OCI-LY1 (cell line): Measurements from ENCODE around the gene C2orf74.

Source experiments
- H2AFZ ChIP-seq: fragments of 200-600 bp; sonication (generic), shearing (Covaris generic); 2 replicates; pipeline ENCODE4 v1.6.0; 2014; ENCODE audit warnings: antibody characterized with exemption, mild to moderate bottlenecking, low read length
- H3F3A ChIP-seq: fragments of 200-600 bp; sonication (generic), shearing (Covaris generic); 2 replicates; pipeline ENCODE4 v1.6.0; 2014; ENCODE audit warnings: mild to moderate bottlenecking, antibody characterized with exemption, low read length, moderate library complexity; ENCODE audit not compliant: insufficient read depth
- H3K27ac ChIP-seq: fragments of 200-600 bp; sonication (generic); 2 replicates; pipeline ENCODE4 v1.5.1; 2014; ENCODE audit warnings: low read length, mixed run types, mild to moderate bottlenecking, low read depth; ENCODE audit not compliant: poor library complexity, severe bottlenecking
- H3K27me3 ChIP-seq: fragments of 200-600 bp; sonication (generic); 2 replicates; pipeline ENCODE4 v1.6.0; 2014; ENCODE audit warnings: antibody characterized with exemption, mild to moderate bottlenecking, low read length, moderate library complexity; ENCODE audit not compliant: insufficient read depth
- H3K36me3 ChIP-seq: fragments of 200-600 bp; sonication (generic); 2 replicates; pipeline ENCODE4 v1.6.1; 2014; ENCODE audit warnings: mild to moderate bottlenecking, antibody characterized with exemption, low read length, moderate library complexity, mixed read lengths; ENCODE audit not compliant: insufficient read depth
- H3K4me1 ChIP-seq: fragments of 200-600 bp; sonication (generic); 2 replicates; pipeline ENCODE4 v1.5.1; 2014; ENCODE audit warnings: mild to moderate bottlenecking, low read length, moderate library complexity; ENCODE audit not compliant: insufficient read depth, severe bottlenecking
- H3K4me2 ChIP-seq: fragments of 200-600 bp; sonication (generic), shearing (Covaris generic); 2 replicates; pipeline ENCODE4 v1.6.1; 2014; ENCODE audit warnings: low read length
- H3K4me3 ChIP-seq: fragments of 200-600 bp; sonication (generic); 2 replicates; pipeline ENCODE4 v1.5.1; 2014; ENCODE audit warnings: low read length, low read depth, mild to moderate bottlenecking, mixed read lengths; ENCODE audit not compliant: poor library complexity, severe bottlenecking
- H3K79me2 ChIP-seq: fragments of 200-600 bp; shearing (Covaris generic); 2 replicates; pipeline ENCODE4 v1.6.1; 2016; ENCODE audit warnings: mixed run types, low read length, mixed read lengths; ENCODE audit not compliant: insufficient read depth
- H3K9ac ChIP-seq: fragments of 200-600 bp; sonication (generic), shearing (Covaris generic); 2 replicates; pipeline ENCODE4 v1.6.1; 2014; ENCODE audit warnings: mild to moderate bottlenecking, low read length, mixed read lengths
- H3K9me2 ChIP-seq: fragments of 200-600 bp; sonication (generic), shearing (Covaris generic); 2 replicates; pipeline ENCODE4 v1.6.1; 2014; ENCODE audit warnings: low read depth, mild to moderate bottlenecking, low read length, mixed read lengths
- H3K9me3 ChIP-seq: fragments of 200-600 bp; shearing (Covaris generic); 2 replicates; pipeline ENCODE4 v1.6.1; 2014; ENCODE audit warnings: low read length, mixed read lengths
- H4K20me1 ChIP-seq: fragments of 200-600 bp; sonication (generic), shearing (Covaris generic); 2 replicates; pipeline ENCODE4 v1.6.0; 2016; ENCODE audit warnings: mild to moderate bottlenecking, low read length; ENCODE audit not compliant: insufficient read depth
- EZH2 ChIP-seq: fragments of 200-600 bp; sonication (generic), shearing (Covaris generic); IDR thresholded peaks from 2 replicates; pipeline ENCODE4 v1.8.0; 2017; ENCODE audit warnings: borderline replicate concordance, mixed run types, mild to moderate bottlenecking, antibody characterized with exemption, low read length, moderate library complexity, mixed read lengths
- TF ChIP-seq, protein P1 (sequence below): fragments of 200-600 bp; sonication (generic), shearing (Covaris generic); IDR thresholded peaks from 2 replicates; pipeline ENCODE4 v1.5.1; 2017; ENCODE audit warnings: mild to moderate bottlenecking, antibody characterized with exemption, low read length, moderate library complexity, mixed read lengths

Gene C2orf74

DNA sequence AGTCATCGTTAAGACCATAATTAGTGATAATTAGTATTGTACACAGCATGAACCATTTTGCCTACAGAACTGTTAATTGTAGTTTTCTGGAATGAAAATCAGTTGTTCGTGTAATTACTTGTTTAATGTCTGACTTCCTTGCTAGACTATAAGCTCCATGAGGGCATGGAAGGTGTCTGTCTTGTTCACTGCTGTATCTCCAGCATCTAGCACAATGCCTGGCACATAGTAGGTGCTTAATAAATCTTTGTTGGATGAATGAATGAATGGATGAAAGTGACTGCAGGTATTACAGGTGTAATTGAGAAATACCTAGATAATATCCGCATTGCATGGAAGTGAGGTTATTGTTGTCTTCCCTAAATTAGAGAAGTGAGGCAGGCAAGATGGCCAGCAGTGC, 21.8 kb downstream of the C2orf74 start:
- Histone ChIP-seq H3K9me2 (no peaks in the 10 kb centered on the region), H4K20me1 (no peaks in the 10 kb centered on the region), H3K4me1 (peaks cover 30% of the 10 kb centered on the region), H3K27me3 (no peaks in the 10 kb centered on the region), H3K36me3 (peaks cover 95% of the 10 kb centered on the region), H3F3A (no peaks in the 10 kb centered on the region), H3K4me3 (no peak overlapping the region), H3K79me2 (no peaks in the 10 kb centered on the region), H3K4me2 (no peak overlapping the region), H3K27ac (no peak overlapping the region), H2AFZ (no peak overlapping the region), H3K9ac (no peak overlapping the region), H3K9me3 (no peaks in the 10 kb centered on the region)
- TF ChIP-seq EZH2 = no peak
- TF ChIP-seq, protein P1, sequence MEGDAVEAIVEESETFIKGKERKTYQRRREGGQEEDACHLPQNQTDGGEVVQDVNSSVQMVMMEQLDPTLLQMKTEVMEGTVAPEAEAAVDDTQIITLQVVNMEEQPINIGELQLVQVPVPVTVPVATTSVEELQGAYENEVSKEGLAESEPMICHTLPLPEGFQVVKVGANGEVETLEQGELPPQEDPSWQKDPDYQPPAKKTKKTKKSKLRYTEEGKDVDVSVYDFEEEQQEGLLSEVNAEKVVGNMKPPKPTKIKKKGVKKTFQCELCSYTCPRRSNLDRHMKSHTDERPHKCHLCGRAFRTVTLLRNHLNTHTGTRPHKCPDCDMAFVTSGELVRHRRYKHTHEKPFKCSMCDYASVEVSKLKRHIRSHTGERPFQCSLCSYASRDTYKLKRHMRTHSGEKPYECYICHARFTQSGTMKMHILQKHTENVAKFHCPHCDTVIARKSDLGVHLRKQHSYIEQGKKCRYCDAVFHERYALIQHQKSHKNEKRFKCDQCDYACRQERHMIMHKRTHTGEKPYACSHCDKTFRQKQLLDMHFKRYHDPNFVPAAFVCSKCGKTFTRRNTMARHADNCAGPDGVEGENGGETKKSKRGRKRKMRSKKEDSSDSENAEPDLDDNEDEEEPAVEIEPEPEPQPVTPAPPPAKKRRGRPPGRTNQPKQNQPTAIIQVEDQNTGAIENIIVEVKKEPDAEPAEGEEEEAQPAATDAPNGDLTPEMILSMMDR = no peak

DNA sequence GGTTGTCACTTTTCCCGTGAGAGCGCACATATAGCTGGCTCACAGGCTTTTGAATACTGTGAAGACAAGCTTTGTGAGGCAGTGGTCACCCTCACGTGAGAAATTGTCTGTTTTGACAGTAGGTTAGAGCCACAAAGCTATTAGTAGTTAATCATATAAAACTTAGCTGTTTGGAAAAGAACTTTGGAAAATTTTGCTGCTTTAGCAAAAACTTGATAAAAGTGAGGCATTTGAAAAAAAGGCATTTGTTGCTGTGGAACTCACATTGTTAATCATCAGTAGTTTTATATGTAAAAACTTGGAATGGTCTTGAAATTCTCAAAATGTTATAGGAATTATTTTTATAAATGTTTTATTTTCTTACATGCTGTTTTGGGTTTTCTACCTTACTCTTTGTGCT, 22.3 kb downstream of the C2orf74 start:
- H3K9me3 ChIP-seq = no peaks in the 10 kb centered on the region
- no peaks in the 10 kb centered on the region for H3F3A ChIP-seq

DNA sequence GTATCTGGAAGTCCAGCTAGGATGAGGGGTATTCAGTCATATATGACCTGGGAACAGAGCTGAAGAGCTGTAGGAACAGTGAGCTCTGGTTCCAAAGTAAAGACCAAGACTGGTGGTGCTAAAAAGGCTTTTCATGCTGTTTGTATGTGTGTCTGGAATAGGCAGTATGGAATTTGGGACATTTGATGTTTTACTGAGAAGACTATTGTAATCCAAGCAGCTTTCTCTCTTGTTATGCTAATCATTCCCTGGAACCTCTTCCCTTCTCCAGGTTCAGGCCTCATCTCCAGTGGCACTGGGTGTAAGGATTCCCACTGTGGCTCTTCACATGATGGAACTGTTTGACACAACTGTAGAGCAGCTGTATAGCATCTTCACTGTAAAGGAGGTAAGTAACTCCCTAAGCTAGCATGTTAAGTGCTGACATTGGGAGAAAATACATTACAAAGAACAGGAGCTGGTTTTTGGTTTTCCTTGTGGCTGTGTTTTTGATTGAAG, 23.3 kb downstream of the C2orf74 start:
- peaks cover 15% of the 10 kb centered on the region for H3K4me1 ChIP-seq
- no peaks in the 10 kb centered on the region for H4K20me1 ChIP-seq
- H3K36me3 ChIP-seq = peaks cover 99% of the 10 kb centered on the region
- H2AFZ ChIP-seq = no peak overlapping the region
- no peaks in the 10 kb centered on the region for H3F3A ChIP-seq
- no peak overlapping the region for H3K27ac ChIP-seq
- no peaks in the 10 kb centered on the region for H3K27me3 ChIP-seq
- no peak overlapping the region for H3K4me3 ChIP-seq
- H3K9me3 ChIP-seq = no peaks in the 10 kb centered on the region
- no peaks in the 10 kb centered on the region for H3K79me2 ChIP-seq
- no peak overlapping the region for H3K9ac ChIP-seq
- no peak overlapping the region for H3K4me2 ChIP-seq
- H3K9me2 ChIP-seq = no peaks in the 10 kb centered on the region
- no peak for TF ChIP-seq EZH2
- TF ChIP-seq, protein P1 = no peak

More for the DNA sequence above, 22.3 kb downstream of the C2orf74 start:
- Histone ChIP-seq H4K20me1 (no peaks in the 10 kb centered on the region), H3K27ac (no peak overlapping the region), H3K4me3 (no peak overlapping the region), H3K4me2 (no peak overlapping the region), H3K9me2 (no peaks in the 10 kb centered on the region), H3K36me3 (peaks cover 98% of the 10 kb centered on the region), H3K79me2 (no peaks in the 10 kb centered on the region), H3K4me1 (peaks cover 25% of the 10 kb centered on the region), H3K9ac (no peak overlapping the region), H3K27me3 (no peaks in the 10 kb centered on the region), H2AFZ (no peak overlapping the region)
- TF ChIP-seq EZH2 = no peak
- TF ChIP-seq, protein P1 = no peak
